Mucosa of stomach (tissue), 1 donor: ENCODE results near the gene ZC3H14.

Experiments used
- H3K27me3 ChIP-seq: one replicate; pipeline ENCODE4 v1.7.0; 2013; ENCODE audit warnings: mild to moderate bottlenecking, low read length; ENCODE audit not compliant: control insufficient read depth, insufficient read depth
- H3K36me3 ChIP-seq: one replicate; pipeline ENCODE4 v1.7.0; 2013; ENCODE audit warnings: low read length; ENCODE audit not compliant: control insufficient read depth, insufficient read depth
- H3K4me1 ChIP-seq: one replicate; pipeline ENCODE4 v1.7.0; 2013; ENCODE audit warnings: mild to moderate bottlenecking, low read length; ENCODE audit not compliant: control insufficient read depth, insufficient read depth
- H3K4me3 ChIP-seq: one replicate; pipeline ENCODE4 v1.7.0; 2013; ENCODE audit warnings: low read length
- H3K9ac ChIP-seq: one replicate; pipeline ENCODE4 v1.7.0; 2013; ENCODE audit warnings: mild to moderate bottlenecking, low read length, moderate library complexity
- H3K9me3 ChIP-seq: one replicate; pipeline ENCODE4 v1.7.0; 2013; ENCODE audit warnings: mild to moderate bottlenecking, low read length, moderate library complexity; ENCODE audit not compliant: control insufficient read depth
- donor health status: Pancreatic carcinoma.

Gene ZC3H14

DNA sequence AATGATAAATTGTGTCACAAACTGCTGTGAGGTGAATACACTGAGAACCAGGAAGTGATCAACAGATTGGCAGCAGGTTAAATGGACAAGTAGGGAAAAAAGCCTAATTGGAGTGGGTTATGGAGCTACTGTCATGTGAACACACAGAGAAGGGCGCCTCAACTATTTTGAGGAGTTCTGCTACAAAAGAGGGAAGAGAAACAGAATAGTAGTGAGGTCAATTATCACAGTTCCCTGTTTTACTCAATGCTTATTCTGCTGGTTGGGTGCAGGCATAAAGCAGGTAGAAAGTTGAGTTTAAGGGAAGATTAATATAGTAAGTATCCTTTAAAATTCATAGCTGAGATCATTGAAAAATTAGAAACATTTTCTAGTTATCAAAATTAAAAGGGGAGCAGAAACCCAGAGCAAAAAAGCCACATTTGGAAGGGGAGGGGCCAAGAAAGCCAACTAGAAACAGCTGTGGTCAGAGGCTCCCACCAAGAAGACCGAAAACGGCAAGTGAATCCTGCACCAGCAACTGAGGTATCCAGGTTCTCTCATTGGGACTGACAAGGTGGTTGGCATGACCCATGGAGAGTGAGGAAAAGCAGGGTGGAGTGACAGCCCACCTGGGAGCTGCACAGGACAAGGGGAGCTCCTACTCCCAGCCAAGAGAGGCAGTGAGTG, 105.7 kb downstream of the ZC3H14 start:
- Histone ChIP-seq H3K9me3 (no peaks in the 10 kb centered on the region), H3K4me1 (peaks cover 5% of the 10 kb centered on the region), H3K9ac (no peak overlapping the region), H3K36me3 (no peaks in the 10 kb centered on the region), H3K27me3 (no peaks in the 10 kb centered on the region), H3K4me3 (no peak overlapping the region)

DNA sequence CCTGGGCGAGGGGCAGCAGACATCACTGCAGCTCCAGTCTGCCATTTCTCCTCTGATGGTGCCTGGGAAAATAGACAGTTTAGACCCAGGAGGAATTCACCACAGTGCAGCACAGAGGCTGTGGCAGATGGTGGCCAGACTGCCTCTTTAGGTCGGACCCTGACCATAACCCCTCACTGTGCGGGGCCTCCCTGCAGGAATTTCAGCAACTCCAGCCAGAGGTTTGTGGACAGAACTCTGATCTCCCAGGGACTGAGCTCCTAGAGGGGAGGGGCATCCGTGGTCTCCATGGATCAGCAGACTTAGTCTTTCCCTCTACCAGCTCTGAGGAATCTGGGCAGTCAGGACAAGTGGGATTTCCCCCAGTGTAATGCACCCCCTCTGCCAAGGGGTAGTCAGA, 106.5 kb downstream of the ZC3H14 start:
- Histone ChIP-seq H3K9ac (no peak overlapping the region), H3K27me3 (no peaks in the 10 kb centered on the region), H3K4me1 (peaks cover 5% of the 10 kb centered on the region), H3K9me3 (no peaks in the 10 kb centered on the region), H3K4me3 (no peak overlapping the region), H3K36me3 (no peaks in the 10 kb centered on the region)
